ENCODE results near the gene TMEM238.

GRCh38 chr19:55419624-55420236 lies 35.6 kb upstream of the TMEM238 start:
- TF ChIP-seq CTCF (IDR thresholded peaks at IDR 0.05 in 2 of 3, conservative IDR thresholded peaks at IDR 0.05 in 1 of 3; ENCODE audit: insufficient read depth in 2 of 3, low read depth in 1 of 3, low read length in 3 of 3) (no peak), REST (IDR thresholded peaks at IDR 0.05; ENCODE audit: borderline replicate concordance) (no peak), REST (CRISPR knock-in tag; IDR thresholded peaks at IDR 0.05; ENCODE audit: low read depth) (no peak), ELF4 (CRISPR knock-in tag; IDR thresholded peaks at IDR 0.05) (no peak), MEIS2 (IDR thresholded peaks at IDR 0.05; ENCODE audit: partially characterized antibody) (no peak), TOE1 (IDR thresholded peaks at IDR 0.05; ENCODE audit: borderline replicate concordance) (no peak), TOE1 (CRISPR knock-in tag; IDR thresholded peaks at IDR 0.05; ENCODE audit: borderline replicate concordance, low read depth) (no peak), HBP1 (CRISPR knock-in tag; IDR thresholded peaks at IDR 0.05) (no peak), SMAD4 (CRISPR knock-in tag; conservative IDR thresholded peaks at IDR 0.05) (no peak), CHD2 (IDR thresholded peaks at IDR 0.05; ENCODE audit: low read depth, low read length) (no peak), POLR2AphosphoS5 (IDR thresholded peaks at IDR 0.05; ENCODE audit: control insufficient read depth, insufficient read depth, low read depth, low read length) (no peak), HNRNPLL (IDR thresholded peaks at IDR 0.05; ENCODE audit: low read depth, low read length, poor library complexity, severe bottlenecking) (no peak), ZZZ3 (IDR thresholded peaks at IDR 0.05) (no peak), SMAD1 (IDR thresholded peaks at IDR 0.05; ENCODE audit: low read depth, low read length, partially characterized antibody) (no peak), CREB3 (tag; conservative IDR thresholded peaks at IDR 0.05; ENCODE audit: low read depth) (no peak)

Measured in K562 (cell line).